GM19395 (cell line): ENCODE results near the gene PRR18.
"Not testable (repeated sequence)": the region's sequence is repeated elsewhere in the genome, so short reads cannot be mapped to it uniquely, and the experiment has no call there.

Experiments used
- ATAC-seq: cut with Tn5 transposase; IDR thresholded peaks from one replicate; pipeline ENCODE4 v1.9.1; 2021; ENCODE audit warnings: mild to moderate bottlenecking, moderate library complexity; ENCODE audit not compliant: unreplicated experiment

Gene PRR18

GRCh38 chr6:166308033-166308768 is at the start of gene PRR18:
Gene PRR18, minus strand, starts transcription at chr6:166308392. Its CDS starts 250 bp downstream, at chr6:166308142.
- ATAC-seq: peak; percentile 59

DNA sequence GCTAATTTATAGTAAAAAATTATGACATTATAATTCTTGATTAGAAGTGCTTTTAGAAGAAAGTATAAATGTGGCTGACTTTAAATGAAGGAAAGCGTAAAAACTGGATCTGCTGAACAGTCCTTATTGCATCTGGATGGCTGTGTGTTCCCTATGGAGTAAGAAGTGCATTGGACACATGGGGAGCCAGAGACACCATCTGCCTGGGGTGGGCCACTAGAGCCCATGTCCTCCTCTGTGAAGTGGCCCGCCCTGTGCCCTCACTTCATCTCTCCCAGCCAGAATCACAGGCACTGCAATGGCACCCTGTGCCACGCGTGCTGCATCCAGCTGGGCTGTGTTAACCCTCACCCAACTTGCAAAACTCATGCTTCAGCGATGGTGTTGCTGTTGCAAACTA is 47.4 kb upstream of the PRR18 start:
- no peak for ATAC-seq

DNA sequence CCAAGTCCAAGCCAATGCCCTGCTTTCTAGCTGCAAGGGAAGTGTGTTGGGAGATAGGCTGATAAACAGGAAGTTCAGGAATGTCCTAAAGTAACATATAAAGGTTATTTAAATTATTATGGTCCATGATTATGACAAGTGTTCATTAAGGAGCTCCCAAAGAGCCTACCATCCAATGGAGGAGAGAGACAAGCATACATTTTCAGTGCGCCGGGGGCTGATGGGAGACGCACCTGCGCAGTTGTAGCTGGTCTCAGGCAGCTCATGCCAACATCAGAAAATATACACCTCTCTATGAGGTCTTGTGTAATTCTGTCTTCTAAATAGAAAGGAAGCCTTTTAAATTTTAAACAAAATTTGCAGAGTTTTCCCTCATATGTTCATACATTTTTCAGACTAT is 46.8 kb upstream of the PRR18 start:
- no peak for ATAC-seq

DNA sequence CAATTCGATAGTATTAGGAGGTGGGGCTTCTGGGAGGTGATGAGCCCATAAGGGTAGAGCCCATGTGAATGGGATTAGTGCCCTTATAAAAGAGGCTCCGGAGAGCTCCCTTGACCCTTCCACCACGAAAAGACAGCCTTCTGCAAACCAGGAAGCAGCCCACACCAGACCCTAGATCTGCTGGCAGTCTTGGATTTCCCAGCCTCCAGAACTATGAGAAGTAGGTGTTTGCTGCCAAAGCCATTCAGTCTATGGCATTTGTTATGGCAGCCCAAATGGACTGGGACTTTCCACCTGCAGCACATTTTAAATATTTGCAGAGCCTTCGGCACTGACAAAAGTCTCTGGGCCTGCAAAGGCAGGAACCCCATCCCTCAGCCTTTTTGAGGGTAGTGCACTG is 46.0 kb upstream of the PRR18 start:
- ATAC-seq: no peak

GRCh38 chr6:166353507-166353906 is 45.3 kb upstream of the PRR18 start:
- no peak for ATAC-seq

DNA sequence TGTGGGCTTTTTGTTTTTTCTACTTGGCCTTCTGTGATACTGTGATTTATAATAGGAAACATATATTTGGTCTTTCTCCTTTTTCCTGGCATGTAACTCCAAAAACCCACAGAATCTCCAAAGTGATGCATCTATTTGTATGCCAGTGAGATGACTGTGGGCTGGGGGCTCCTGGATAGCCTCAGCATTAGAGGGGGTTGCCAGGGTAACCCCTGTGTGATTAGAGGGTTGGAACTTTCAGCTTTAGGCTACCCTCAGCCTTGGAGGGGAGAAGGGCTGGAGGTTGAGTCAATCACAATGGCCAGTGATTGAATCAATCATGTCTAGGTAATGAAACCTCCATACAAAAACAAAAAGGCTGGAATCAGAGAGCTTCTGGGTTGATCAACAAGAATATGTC is 44.7 kb upstream of the PRR18 start:
- no peak for ATAC-seq

DNA sequence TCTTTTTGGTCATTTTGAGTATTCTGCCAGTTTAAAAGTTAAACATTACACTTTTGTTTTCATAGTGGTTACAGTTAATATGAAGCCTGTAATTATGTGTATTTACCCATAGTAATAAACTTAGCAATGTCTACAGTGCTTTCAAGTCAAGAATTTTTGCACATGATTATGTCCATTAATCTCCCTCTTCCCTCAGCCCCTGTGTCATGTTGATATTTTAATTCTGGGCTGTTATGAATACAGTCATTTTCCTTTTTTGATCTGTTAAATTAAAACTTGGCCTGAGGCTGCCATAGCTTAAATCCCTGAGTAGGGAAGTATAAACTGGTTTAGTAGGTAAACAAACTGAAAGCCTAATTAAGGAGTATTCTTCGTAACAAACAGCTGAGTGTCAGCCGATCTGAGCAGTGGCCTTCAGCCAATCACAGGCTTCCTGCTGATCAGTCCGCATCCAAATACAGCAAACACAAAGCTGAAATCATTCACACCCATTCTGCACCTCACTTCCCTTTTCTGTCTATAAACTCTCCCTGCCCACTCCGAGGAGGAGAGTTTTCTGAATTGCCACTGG is 43.6 kb upstream of the PRR18 start:
- ATAC-seq: peak; percentile 99

- no peak for ATAC-seq
Measured at GRCh38 chr6:166348305-166348949, 40.2 kb upstream of the PRR18 start.

- ATAC-seq: no peak
Measured at GRCh38 chr6:166346965-166347364, 38.8 kb upstream of the PRR18 start.

DNA sequence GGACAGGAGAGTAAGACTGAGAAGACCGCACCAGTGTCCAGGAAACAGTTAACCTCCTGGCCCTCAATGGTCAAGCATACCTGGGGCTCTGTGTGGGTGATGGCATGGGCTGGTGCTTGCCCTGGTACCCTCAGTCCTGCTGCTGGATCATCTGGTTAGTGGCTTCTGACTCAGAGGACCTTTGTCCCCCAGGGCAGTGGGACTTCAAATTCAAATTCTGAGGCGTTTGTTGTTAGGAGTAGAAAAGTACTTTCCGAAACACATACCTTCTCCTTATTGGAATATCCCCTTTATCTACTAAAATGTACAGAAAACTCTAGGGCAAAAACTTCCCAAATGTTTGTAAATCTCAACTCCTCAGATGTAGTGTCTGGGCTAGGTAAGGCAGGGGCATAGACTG is 38.3 kb upstream of the PRR18 start:
- no peak for ATAC-seq

GRCh38 chr6:166345672-166346071 is 37.5 kb upstream of the PRR18 start:
- not testable (repeated sequence) for ATAC-seq

- not testable (repeated sequence) for ATAC-seq
Measured at GRCh38 chr6:166344921-166345320, 36.7 kb upstream of the PRR18 start.

GRCh38 chr6:166344240-166344639 is 36.0 kb upstream of the PRR18 start:
- ATAC-seq: no peak

DNA sequence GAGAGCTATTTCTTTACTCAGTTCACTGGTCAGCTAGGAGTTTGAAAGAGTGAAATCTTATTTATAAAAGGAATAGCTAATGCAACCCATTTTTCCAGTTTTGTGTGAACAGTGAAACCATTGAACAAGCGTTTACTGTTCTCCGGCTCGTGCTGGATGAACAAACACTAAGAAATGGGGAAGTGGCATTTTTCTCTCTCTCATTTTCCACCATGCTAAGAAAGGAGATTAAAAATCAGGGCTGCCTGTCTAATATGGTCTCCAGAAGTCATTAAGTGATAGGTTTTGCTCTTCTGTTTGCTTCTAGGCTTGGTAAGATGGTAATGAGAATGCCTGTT is 34.9 kb upstream of the PRR18 start:
- ATAC-seq: peak; percentile 49

- ATAC-seq: peak; percentile 91
Measured at GRCh38 chr6:166342349-166343149, 34.4 kb upstream of the PRR18 start, which contains the start of gene SFT2D1. Gene SFT2D1, minus strand, starts transcription at chr6:166342545. Its CDS starts 64 bp downstream, at chr6:166342481.

DNA sequence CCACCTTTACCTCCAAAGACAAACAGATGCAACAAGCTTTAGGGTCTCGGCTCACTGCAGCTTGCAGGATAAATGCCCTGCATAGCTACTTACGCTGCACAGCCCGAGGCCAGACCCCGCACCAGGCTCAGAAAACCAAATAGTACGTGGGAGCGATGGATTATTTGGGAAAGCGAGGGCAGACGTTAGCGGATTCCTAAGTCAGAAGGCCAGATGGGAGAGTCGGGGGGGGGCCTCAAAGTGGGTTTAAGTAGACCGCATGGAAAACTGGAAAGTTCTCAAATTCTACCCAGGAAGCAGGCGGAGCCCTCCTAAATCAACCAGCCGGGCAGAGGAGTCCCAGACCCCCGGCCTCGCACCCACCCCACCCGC is 33.8 kb upstream of the PRR18 start:
- ATAC-seq: no peak

DNA sequence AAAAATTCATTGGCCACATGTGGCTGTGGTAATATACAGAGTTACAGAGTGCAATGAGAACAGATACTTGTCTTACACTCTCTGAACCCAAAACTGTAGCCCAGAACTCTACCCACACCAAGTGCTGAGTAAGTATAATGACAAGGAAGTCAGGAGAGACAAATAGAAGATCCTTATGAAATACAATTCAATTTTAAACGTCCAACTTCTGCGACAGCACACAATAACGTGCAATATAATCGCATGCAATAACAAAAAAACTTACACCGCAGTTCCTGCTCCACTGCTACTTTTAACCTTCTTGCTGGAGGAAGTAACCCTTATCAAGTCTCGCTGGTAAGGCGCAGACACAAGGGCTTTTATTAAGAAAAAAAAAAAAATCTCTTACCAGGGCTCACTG is 33.3 kb upstream of the PRR18 start:
- no peak for ATAC-seq

- ATAC-seq: no peak
Measured at GRCh38 chr6:166338854-166339253, 30.7 kb upstream of the PRR18 start.

- ATAC-seq: no peak
Measured at GRCh38 chr6:166336847-166337246, 28.7 kb upstream of the PRR18 start.

DNA sequence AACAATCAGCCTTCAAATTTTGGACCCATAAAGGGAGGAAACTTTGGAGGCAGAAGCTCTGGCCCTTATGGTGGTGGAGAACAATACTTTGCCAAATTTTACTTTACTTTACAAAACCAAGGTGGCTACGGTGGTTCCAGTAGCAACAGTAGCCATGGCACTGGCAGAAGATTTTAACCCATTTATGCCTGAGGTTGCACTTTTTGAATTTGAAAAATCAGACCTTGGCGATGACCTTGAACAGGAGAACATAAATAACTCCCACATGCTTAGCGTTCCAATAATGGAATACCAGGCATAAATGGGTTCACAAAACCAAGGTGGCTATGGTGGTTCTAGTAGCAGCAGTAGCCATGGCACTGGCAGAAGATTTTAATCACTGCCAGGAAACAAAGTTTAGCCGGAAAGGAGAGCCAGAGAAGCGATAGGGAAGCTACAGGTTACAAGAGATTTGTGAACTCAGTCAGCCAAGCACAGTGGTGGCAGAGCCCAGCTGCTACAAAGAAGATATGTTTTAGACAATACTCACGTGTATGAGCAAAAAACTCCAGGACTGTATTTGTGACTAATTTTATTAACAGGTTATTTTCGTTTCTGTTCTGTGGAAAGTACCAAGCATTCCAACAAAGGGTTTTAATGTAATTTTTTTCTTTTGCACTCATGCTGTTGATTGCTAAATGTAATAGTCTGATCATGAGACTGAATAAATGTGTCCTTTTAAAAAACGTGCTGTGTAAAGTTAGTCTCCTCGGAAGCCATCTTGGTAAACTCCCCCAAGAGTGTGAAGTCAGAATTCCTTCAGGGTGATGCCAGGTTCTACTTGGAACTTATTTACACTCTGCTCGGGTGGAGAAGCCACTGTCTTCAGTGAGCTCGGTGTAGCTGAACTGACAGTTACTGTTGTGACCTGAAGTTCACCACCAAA is 27.4 kb upstream of the PRR18 start:
- peak; percentile 42 for ATAC-seq
